CD4-positive, alpha-beta memory T cell (primary cell): ENCODE data around the gene RPN2. TPM values are rescaled to one million over a fixed set of nuclear protein-coding genes. Genes with fewer than 3 reads are reported as not detected.

Source experiments
- CTCF ChIA-PET: fragments of 350-600 bp; sonication (Branson Sonifier 250); formaldehyde crosslinking; loops from one replicate; lab custom pipeline; 2021; ENCODE audit warnings: inconsistent platforms; ENCODE audit not compliant: partially characterized antibody; lab: Charles Lee
- POLR2A ChIA-PET: fragments of 350-600 bp; sonication (Branson Sonifier 250); formaldehyde crosslinking; loops from one replicate; lab custom pipeline; 2021; ENCODE audit not compliant: partially characterized antibody; lab: Charles Lee
- DNase-seq, 5 donors: peaks; one replicate each; pipeline versions ENCODE4 v3.0.0 to v3.0.0-alpha.2; 2020 to 2022; ENCODE audit warnings: mixed read lengths in 1 of 5
- H3K27ac ChIP-seq: one replicate; pipeline ENCODE4 v1.7.0; 2013; ENCODE audit warnings: low read depth, low read length
- H3K27me3 ChIP-seq: 2 replicates; pipeline ENCODE4 v1.7.0; 2013; ENCODE audit warnings: mild to moderate bottlenecking, low read length, moderate library complexity; ENCODE audit not compliant: insufficient read depth
- H3K36me3 ChIP-seq: 2 replicates; pipeline ENCODE4 v1.7.0; 2013; ENCODE audit warnings: mild to moderate bottlenecking, low read length, moderate library complexity; ENCODE audit not compliant: insufficient read depth
- H3K4me1 ChIP-seq: 2 replicates; pipeline ENCODE4 v1.7.0; 2013; ENCODE audit warnings: mild to moderate bottlenecking, low read length, moderate library complexity; ENCODE audit not compliant: insufficient read depth
- H3K4me3 ChIP-seq, 2 donors: one replicate each; pipeline ENCODE4 v1.7.0; 2013; ENCODE audit warnings: low read length in 2 of 2, mild to moderate bottlenecking in 1 of 2
- H3K9me3 ChIP-seq, 2 donors: one replicate each; pipeline ENCODE4 v1.7.0; 2013; ENCODE audit warnings: low read length in 2 of 2, control low read depth in 1 of 2; ENCODE audit not compliant: control insufficient read depth in 1 of 2
- H3K27ac Mint-ChIP-seq, 7 donors: one replicate each; pipeline ENCODE4 v1.8.0; 2020 to 2021; ENCODE audit warnings: mixed read lengths in 7 of 7, mild to moderate bottlenecking in 6 of 7, inconsistent platforms in 3 of 7, moderate library complexity in 3 of 7
- H3K27me3 Mint-ChIP-seq, 2 donors: one replicate each; pipeline ENCODE4 v1.8.0; 2020 to 2021; ENCODE audit warnings: mixed read lengths in 2 of 2
- H3K36me3 Mint-ChIP-seq, 2 donors: one replicate each; pipeline ENCODE4 v1.8.0; 2020 to 2021; ENCODE audit warnings: mixed read lengths in 2 of 2, inconsistent platforms in 1 of 2, mild to moderate bottlenecking in 1 of 2
- H3K4me1 Mint-ChIP-seq, 4 donors: one replicate each; pipeline ENCODE4 v1.8.0; 2020 to 2021; ENCODE audit warnings: mixed read lengths in 4 of 4, mild to moderate bottlenecking in 1 of 4
- H3K4me3 Mint-ChIP-seq, 8 donors: one replicate each; pipeline ENCODE4 v1.8.0; 2020 to 2021; ENCODE audit warnings: mixed read lengths in 8 of 8, mild to moderate bottlenecking in 7 of 8, moderate library complexity in 6 of 8, inconsistent platforms in 3 of 8
- H3K9me3 Mint-ChIP-seq, 8 donors: one replicate each; pipeline ENCODE4 v1.8.0; 2020 to 2021; ENCODE audit warnings: mixed read lengths in 8 of 8, mild to moderate bottlenecking in 5 of 8, inconsistent platforms in 3 of 8, moderate library complexity in 1 of 8
- intact Hi-C: fragments of 100-400 bp; cut with micrococcal nuclease; formaldehyde crosslinking; loops from one replicate; pipeline ENCODE4 v1.15.1; 2023
- polyA plus RNA-seq, 2 donors: library from polyadenylated mRNA; unstranded; fragments of 300-500 nt; fragmentation: Illumina TruSeq; gene quantifications; one replicate each; pipeline ENCODE4 v1.2.3, GENCODE V29; 2021
- total RNA-seq, 2 experiments: library from RNA; stranded (reverse); gene quantifications; one replicate each; pipeline ENCODE4 v1.2.3, GENCODE V29; 2021

RPN2 gene
- total and polyA plus RNA-seq, 4 experiments from 2014 or later = 125 to 349 (median 192) TPM

DNA sequence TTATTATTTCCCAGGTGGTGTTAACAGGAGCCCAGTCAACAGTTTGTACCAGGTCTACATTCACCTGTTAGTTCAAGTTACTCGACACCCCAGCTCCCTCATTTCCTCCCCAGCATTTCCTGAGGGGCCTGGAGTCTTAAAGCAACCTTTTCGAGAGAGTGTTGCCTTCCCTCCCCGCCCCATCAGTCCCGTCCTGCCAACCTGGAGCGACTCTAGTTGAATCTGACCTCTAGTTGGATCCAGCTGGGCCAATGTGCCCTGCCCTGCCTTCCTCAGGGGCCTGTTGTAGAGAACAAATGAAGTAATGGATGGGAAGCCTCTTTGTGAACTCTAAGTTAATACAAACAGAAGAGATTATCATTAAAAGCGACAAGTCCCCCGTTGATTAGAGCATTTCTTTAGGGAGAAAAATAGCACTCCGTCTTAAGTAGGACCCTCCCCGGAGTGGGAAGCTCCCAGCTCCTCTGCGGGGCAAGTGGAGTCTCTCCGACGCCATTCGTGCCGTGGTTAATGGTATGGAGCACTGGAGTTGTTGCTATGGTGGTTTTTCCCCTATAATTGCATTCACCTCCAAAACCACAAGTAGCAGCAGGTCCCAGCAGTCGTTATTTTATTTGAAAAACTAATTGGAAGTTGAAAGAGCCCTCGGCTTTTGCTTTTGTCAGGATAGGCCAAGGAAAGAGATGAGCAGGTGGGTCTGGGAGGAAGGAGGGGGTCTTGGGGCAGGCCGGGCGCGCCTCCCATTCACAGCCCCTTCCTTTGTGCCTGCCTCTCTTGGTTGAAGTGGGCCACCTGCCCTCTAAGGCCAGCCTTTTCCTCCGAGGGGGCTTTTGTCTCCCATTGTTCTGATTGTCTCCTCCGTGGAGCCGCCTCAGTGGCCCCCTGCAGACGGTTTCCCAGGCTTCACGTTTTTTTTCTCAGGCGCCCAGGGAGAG lies 66.4 kb downstream of the RPN2 start:
- Mint-ChIP-seq H3K36me3 (peaks cover 32 to 47% of the 10 kb centered on the region in 2 donors), H3K9me3 (no peaks in the 10 kb centered on the region), H3K4me3 (no peak overlapping the region), H3K4me1 (peaks cover 0 to 2% (median under 1%) of the 10 kb centered on the region in 4 donors), H3K27me3 (no peaks in the 10 kb centered on the region), H3K27ac (peak overlapping the region in 1 of 7 donors; percentile 55)
- no peak overlapping the region for H3K4me3 ChIP-seq
- H3K4me1 ChIP-seq = no peaks in the 10 kb centered on the region
- no peak for DNase-seq
- ChIA-PET CTCF (interaction anchor here (0.8 kb wide), 1 partner anchor 290 kb away, joined by 3 read pairs; no protein-coding TSS in a partner anchor), POLR2A (no interaction called here)
- intact Hi-C loops = no loop called here
- H3K27ac ChIP-seq = no peak overlapping the region
- H3K36me3 ChIP-seq = peaks cover 27% of the 10 kb centered on the region
- H3K9me3 ChIP-seq = no peaks in the 10 kb centered on the region
- no peaks in the 10 kb centered on the region for H3K27me3 ChIP-seq

DNA sequence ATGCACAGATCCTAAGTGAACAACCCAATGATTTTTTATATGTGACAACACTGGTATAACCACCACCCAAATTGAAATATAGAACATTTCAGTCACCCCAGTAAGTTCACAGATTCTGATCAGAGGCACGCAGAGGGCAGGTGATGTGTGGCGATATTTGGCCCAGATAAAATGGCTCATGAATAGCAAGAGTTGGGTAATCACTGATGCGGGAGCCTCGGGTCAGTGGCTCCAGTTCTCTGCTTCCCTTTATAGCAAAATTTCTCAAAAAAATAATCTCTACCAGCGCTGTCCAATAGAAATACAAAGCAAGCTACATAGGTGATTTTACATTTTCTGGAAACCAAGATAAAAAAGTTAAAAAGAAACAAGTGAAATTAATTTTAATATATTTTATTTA lies 67.6 kb downstream of the RPN2 start:
- Mint-ChIP-seq H3K4me1 (peaks cover 0 to 2% (median under 1%) of the 10 kb centered on the region in 4 donors), H3K27ac (no peak overlapping the region), H3K9me3 (no peaks in the 10 kb centered on the region), H3K4me3 (no peak overlapping the region), H3K27me3 (no peaks in the 10 kb centered on the region), H3K36me3 (peaks cover 20 to 34% of the 10 kb centered on the region in 2 donors)
- Histone ChIP-seq H3K4me1 (no peaks in the 10 kb centered on the region), H3K36me3 (peaks cover 16% of the 10 kb centered on the region), H3K4me3 (no peak overlapping the region), H3K27ac (no peak overlapping the region), H3K9me3 (no peaks in the 10 kb centered on the region), H3K27me3 (no peaks in the 10 kb centered on the region)
- no peak for DNase-seq
- POLR2A ChIA-PET = no interaction called here
- CTCF ChIA-PET = no interaction called here
- intact Hi-C loops = no loop called here

DNA sequence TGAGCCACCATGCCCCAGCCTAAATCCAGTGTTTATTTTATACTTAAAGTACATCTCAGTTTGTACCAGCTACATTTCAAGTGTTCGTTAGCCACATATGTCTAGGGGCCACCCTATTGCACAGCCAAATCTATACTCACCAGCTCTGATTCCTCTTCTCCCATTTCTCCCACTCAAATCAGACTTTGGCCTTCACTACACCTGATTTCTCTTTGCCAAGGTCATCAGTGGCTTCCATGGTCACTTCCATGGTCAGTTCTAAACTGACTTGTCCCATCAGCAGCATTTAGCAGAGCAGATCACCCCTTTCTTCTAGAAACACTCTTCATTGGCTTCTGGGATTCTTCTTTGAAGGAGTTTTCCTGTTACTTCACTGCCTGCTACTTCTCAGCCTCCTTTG lies 68.4 kb downstream of the RPN2 start:
- no peak overlapping the region for H3K4me3 ChIP-seq
- no peaks in the 10 kb centered on the region for H3K9me3 ChIP-seq
- no peak for DNase-seq
- Mint-ChIP-seq H3K4me1 (peaks cover 0 to 2% (median under 1%) of the 10 kb centered on the region in 4 donors), H3K27ac (peak overlapping the region in 2 of 7 donors; percentile 3 to 52), H3K9me3 (no peaks in the 10 kb centered on the region), H3K27me3 (no peaks in the 10 kb centered on the region), H3K36me3 (peaks cover 13 to 26% of the 10 kb centered on the region in 2 donors), H3K4me3 (no peak overlapping the region)
- ChIA-PET CTCF (no interaction called here), POLR2A (no interaction called here)
- no peak overlapping the region for H3K27ac ChIP-seq
- H3K27me3 ChIP-seq = no peaks in the 10 kb centered on the region
- intact Hi-C loops = no loop called here
- peaks cover 8% of the 10 kb centered on the region for H3K36me3 ChIP-seq
- H3K4me1 ChIP-seq = no peaks in the 10 kb centered on the region

GRCh38 chr20:37249304-37249703 lies 70.2 kb downstream of the RPN2 start:
- ChIA-PET POLR2A (no interaction called here), CTCF (no interaction called here)
- H3K27ac ChIP-seq = no peak overlapping the region
- no peaks in the 10 kb centered on the region for H3K9me3 ChIP-seq
- H3K4me1 Mint-ChIP-seq = peaks cover 0 to 2% (median under 1%) of the 10 kb centered on the region in 4 donors
- H3K36me3 ChIP-seq = no peaks in the 10 kb centered on the region
- peaks cover 0 to 2% (median 0%) of the 10 kb centered on the region in 8 donors for H3K9me3 Mint-ChIP-seq
- no peaks in the 10 kb centered on the region for H3K4me1 ChIP-seq
- intact Hi-C loops = no loop called here
- peaks cover 0 to 12% of the 10 kb centered on the region in 2 donors for H3K36me3 Mint-ChIP-seq
- no peak overlapping the region for H3K4me3 Mint-ChIP-seq
- no peak overlapping the region for H3K27ac Mint-ChIP-seq
- H3K27me3 Mint-ChIP-seq = peaks cover 2 to 3% of the 10 kb centered on the region in 2 donors
- no peak for DNase-seq
- no peaks in the 10 kb centered on the region for H3K27me3 ChIP-seq
- no peak overlapping the region for H3K4me3 ChIP-seq

GRCh38 chr20:37251825-37252477 lies 72.8 kb downstream of the RPN2 start:
- peaks cover 5 to 7% of the 10 kb centered on the region in 2 donors for H3K27me3 Mint-ChIP-seq
- CTCF ChIA-PET = no interaction called here

GRCh38 chr20:37253087-37253486 lies 74.0 kb downstream of the RPN2 start:
- H3K4me3 Mint-ChIP-seq = no peak overlapping the region
- Histone ChIP-seq H3K27me3 (no peaks in the 10 kb centered on the region), H3K27ac (no peak overlapping the region), H3K9me3 (no peaks in the 10 kb centered on the region), H3K4me3 (no peak overlapping the region), H3K4me1 (no peaks in the 10 kb centered on the region), H3K36me3 (no peaks in the 10 kb centered on the region)
- H3K4me1 Mint-ChIP-seq = peaks cover 0 to 2% (median under 1%) of the 10 kb centered on the region in 4 donors
- intact Hi-C loops = no loop called here
- DNase-seq = no peak
- peaks cover 0 to 5% (median 0%) of the 10 kb centered on the region in 8 donors for H3K9me3 Mint-ChIP-seq
- ChIA-PET CTCF (no interaction called here), POLR2A (no interaction called here)
- no peaks in the 10 kb centered on the region for H3K36me3 Mint-ChIP-seq
- peaks cover 5 to 7% of the 10 kb centered on the region in 2 donors for H3K27me3 Mint-ChIP-seq
- peak overlapping the region in 1 of 7 donors; percentile 48 for H3K27ac Mint-ChIP-seq

More at GRCh38 chr20:37251825-37252477, 72.8 kb downstream of the RPN2 start:
- Mint-ChIP-seq H3K4me3 (no peak overlapping the region), H3K4me1 (peaks cover 0 to 2% (median under 1%) of the 10 kb centered on the region in 4 donors), H3K36me3 (no peaks in the 10 kb centered on the region), H3K9me3 (peaks cover 0 to 5% (median 0%) of the 10 kb centered on the region in 8 donors), H3K27ac (no peak overlapping the region)
- H3K36me3 ChIP-seq = no peaks in the 10 kb centered on the region
- no peaks in the 10 kb centered on the region for H3K27me3 ChIP-seq
- no peak overlapping the region for H3K4me3 ChIP-seq
- H3K9me3 ChIP-seq = no peaks in the 10 kb centered on the region
- no peak for DNase-seq
- intact Hi-C loops = no loop called here
- POLR2A ChIA-PET = no interaction called here
- H3K4me1 ChIP-seq = no peaks in the 10 kb centered on the region
- no peak overlapping the region for H3K27ac ChIP-seq
